8988T (cell line): ENCODE data around the gene PTPRN2.

Source experiments
- DNase-seq: peaks from one replicate; pipeline ENCODE4 v3.0.0; 2011

PTPRN2 gene

GRCh38 chr7:158073845-158074840, 513.5 kb downstream of the PTPRN2 start:
- DNase-seq = no peak

GRCh38 chr7:158072991-158073730, 514.5 kb downstream of the PTPRN2 start:
- DNase-seq = no peak

- DNase-seq = no peak
Observed at GRCh38 chr7:158070222-158070920, 517.3 kb downstream of the PTPRN2 start.

- DNase-seq = no peak
Observed at GRCh38 chr7:158068853-158069252, 518.8 kb downstream of the PTPRN2 start.

GRCh38 chr7:158067931-158068482, 519.6 kb downstream of the PTPRN2 start:
- DNase-seq = no peak

GRCh38 chr7:158067219-158067930, 520.2 kb downstream of the PTPRN2 start:
- no peak for DNase-seq

- no peak for DNase-seq
Observed at GRCh38 chr7:158066085-158066484, 521.5 kb downstream of the PTPRN2 start.

GRCh38 chr7:158065340-158065739, 522.3 kb downstream of the PTPRN2 start:
- no peak for DNase-seq

- DNase-seq = no peak
Observed at GRCh38 chr7:158064631-158065030, 523.0 kb downstream of the PTPRN2 start.

GRCh38 chr7:158063850-158064610, 523.6 kb downstream of the PTPRN2 start:
- no peak for DNase-seq

- DNase-seq = no peak
Observed at GRCh38 chr7:158062661-158063060, 525.0 kb downstream of the PTPRN2 start.

- no peak for DNase-seq
Observed at GRCh38 chr7:158061884-158062656, 525.6 kb downstream of the PTPRN2 start.

- no peak for DNase-seq
Observed at GRCh38 chr7:158061026-158061630, 526.5 kb downstream of the PTPRN2 start.

GRCh38 chr7:158060216-158060615, 527.4 kb downstream of the PTPRN2 start:
- DNase-seq = no peak

GRCh38 chr7:158057446-158057845, 530.2 kb downstream of the PTPRN2 start:
- DNase-seq = no peak

- no peak for DNase-seq
Observed at GRCh38 chr7:158056761-158057160, 530.9 kb downstream of the PTPRN2 start.

- DNase-seq = no peak
Observed at GRCh38 chr7:158055726-158056510, 531.7 kb downstream of the PTPRN2 start.

GRCh38 chr7:158054611-158055010, 533.0 kb downstream of the PTPRN2 start:
- no peak for DNase-seq

- DNase-seq = no peak
Observed at GRCh38 chr7:158054081-158054480, 533.5 kb downstream of the PTPRN2 start.
